Gastroesophageal sphincter (tissue), 4 donors: ENCODE results near the gene CHTF18. TPM values are rescaled to one million over a fixed set of nuclear protein-coding genes. Genes with fewer than 3 reads are reported as not detected.

Experiments used
- ATAC-seq: fragments of 150-250 bp; one replicate; pipeline ENCODE4 v1.9.1; 2016; ENCODE audit warnings: mild to moderate bottlenecking, moderate library complexity
- H3K27ac ChIP-seq, 4 donors: fragments of 200-600 bp; sonication (generic) in 3 of 4; 1 replicate in 3 of 4; 2 replicates in 1 of 4; pipeline ENCODE4 v1.5.1; 2016 to 2019
- H3K27me3 ChIP-seq: fragments of 200-600 bp; sonication (generic); one replicate; pipeline ENCODE4 v1.5.1; 2019
- H3K36me3 ChIP-seq, 2 donors: fragments of 200-600 bp; sonication (generic); one replicate each; pipeline ENCODE4 v1.5.1; 2019; ENCODE audit warnings: control low read depth in 1 of 2
- H3K4me1 ChIP-seq, 3 donors: fragments of 200-600 bp; sonication (generic); 1 replicate in 2 of 3; 2 replicates in 1 of 3; pipeline ENCODE4 v1.5.1; 2016 to 2019; ENCODE audit warnings: control low read depth in 2 of 3
- H3K4me3 ChIP-seq, 2 donors: fragments of 200-600 bp; sonication (generic); one replicate each; pipeline ENCODE4 v1.5.1; 2019; ENCODE audit warnings: mild to moderate bottlenecking in 1 of 2, moderate library complexity in 1 of 2
- H3K9me3 ChIP-seq, 3 donors: fragments of 200-600 bp; sonication (generic); one replicate each; pipeline ENCODE4 v1.5.1; 2017 to 2019; ENCODE audit warnings: control low read depth in 2 of 3
- CTCF ChIP-seq, 4 experiments: fragments of 200-600 bp in 2 of 4; fragments of 450-650 bp in 2 of 4; sonication (generic) in 1 of 4; IDR thresholded peaks; one replicate each; pipeline ENCODE4 v1.5.1; 2017 to 2019; ENCODE audit warnings: antibody characterized with exemption in 4 of 4, mild to moderate bottlenecking in 2 of 4, moderate library complexity in 2 of 4
- EP300 ChIP-seq: sonication (generic); formaldehyde crosslinking; IDR thresholded peaks from one replicate; pipeline ENCODE4 v1.6.1; 2017; ENCODE audit warnings: antibody characterized with exemption, mild to moderate bottlenecking
- POLR2A ChIP-seq, 2 donors: fragments of 450-650 bp; IDR thresholded peaks; one replicate each; pipeline ENCODE4 v1.6.1; 2017; ENCODE audit warnings: antibody characterized with exemption in 2 of 2, mild to moderate bottlenecking in 2 of 2, moderate library complexity in 1 of 2
- POLR2AphosphoS5 ChIP-seq: sonication (generic); formaldehyde crosslinking; IDR thresholded peaks from one replicate; pipeline ENCODE4 v1.6.1; 2017; ENCODE audit warnings: antibody characterized with exemption
- WGBS, 2 donors: methylation state at CpG; one replicate each; pipeline ENCODE4 v1.1.5; 2018; ENCODE audit warnings: low coverage in 1 of 2; 5-methylcytosine and 5-hydroxymethylcytosine counted together
- total RNA-seq, 4 donors: library from RNA; depleted of rRNA; stranded (reverse); fragments of >200 nt; gene quantifications; one replicate each; pipeline ENCODE4 v1.1.0, GENCODE V29; 2016

CHTF18 gene
- total RNA-seq, 4 donors from 2014 or later = 4.6 to 10.9 (median 8.3) TPM

- Histone ChIP-seq H3K4me3 (no peak overlapping the region), H3K27me3 (peaks cover 69% of the 10 kb centered on the region), H3K9me3 (no peaks in the 10 kb centered on the region), H3K4me1 (no peaks in the 10 kb centered on the region), H3K36me3 (no peaks in the 10 kb centered on the region), H3K27ac (no peak overlapping the region)
- no peak for TF ChIP-seq CTCF (IDR thresholded peaks at IDR 0.05)
- TF ChIP-seq POLR2A (IDR thresholded peaks at IDR 0.05) = no peak
- no peak for TF ChIP-seq EP300
- TF ChIP-seq POLR2AphosphoS5 = no peak
- ATAC-seq = no peak
- 20% methylated on average over 1 of the region's 20 CpGs; no CpG with 5 or more reads in 1 of the 2 donors for WGBS, 2 donors
Measured at GRCh38 chr16:764184-764750, 24.2 kb upstream of the CHTF18 start.

DNA sequence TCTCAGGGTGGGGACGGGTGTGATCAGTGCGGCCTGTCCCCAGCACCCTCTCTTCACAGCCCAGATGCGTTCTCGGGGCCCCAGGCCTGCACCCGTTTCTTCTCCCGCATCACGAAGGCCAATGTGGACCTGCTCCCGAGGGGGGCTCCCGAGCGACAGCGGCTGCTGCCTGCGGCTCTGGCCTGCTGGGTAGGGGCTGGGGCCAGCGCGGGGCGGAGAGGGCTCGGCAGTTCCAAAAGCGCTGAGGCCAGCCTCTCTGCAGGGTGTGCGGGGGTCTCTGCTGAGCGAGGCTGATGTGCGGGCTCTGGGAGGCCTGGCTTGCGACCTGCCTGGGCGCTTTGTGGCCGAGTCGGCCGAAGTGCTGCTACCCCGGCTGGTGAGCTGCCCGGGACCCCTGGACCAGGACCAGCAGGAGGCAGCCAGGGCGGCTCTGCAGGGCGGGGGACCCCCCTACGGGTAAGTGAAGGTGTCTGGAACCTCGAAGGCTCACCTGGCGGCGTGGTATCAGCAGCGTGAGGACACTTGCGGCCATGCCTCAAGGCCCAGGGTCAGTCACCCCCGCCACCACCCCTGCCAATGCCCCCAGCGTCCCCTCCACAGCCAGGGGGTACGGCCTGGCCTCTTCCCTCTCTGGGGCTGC is 23.5 kb upstream of the CHTF18 start:
- no peak overlapping the region for H3K4me3 ChIP-seq
- H3K9me3 ChIP-seq = no peaks in the 10 kb centered on the region
- no peaks in the 10 kb centered on the region for H3K36me3 ChIP-seq
- no peak overlapping the region for H3K27ac ChIP-seq
- WGBS, 2 donors = no CpG with 5 or more reads among the region's 38 CpGs
- peaks cover 74% of the 10 kb centered on the region for H3K27me3 ChIP-seq
- ATAC-seq = no peak
- H3K4me1 ChIP-seq = no peaks in the 10 kb centered on the region
- no peak for TF ChIP-seq POLR2A (IDR thresholded peaks at IDR 0.05)
- TF ChIP-seq EP300 = no peak
- no peak for TF ChIP-seq CTCF (IDR thresholded peaks at IDR 0.05)
- no peak for TF ChIP-seq POLR2AphosphoS5

DNA sequence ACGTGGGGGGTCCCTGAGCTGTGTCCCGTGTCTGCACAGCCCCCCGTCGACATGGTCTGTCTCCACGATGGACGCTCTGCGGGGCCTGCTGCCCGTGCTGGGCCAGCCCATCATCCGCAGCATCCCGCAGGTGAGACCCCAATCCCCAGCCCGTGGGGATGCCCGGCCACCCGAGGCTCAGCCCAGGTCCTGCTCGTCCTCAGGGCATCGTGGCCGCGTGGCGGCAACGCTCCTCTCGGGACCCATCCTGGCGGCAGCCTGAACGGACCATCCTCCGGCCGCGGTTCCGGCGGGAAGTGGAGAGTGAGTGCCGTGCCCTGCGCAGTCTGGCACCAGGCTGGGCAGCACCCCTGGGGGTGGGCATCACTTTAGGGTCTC is 22.9 kb upstream of the CHTF18 start:
- no peak for ATAC-seq
- H3K4me1 ChIP-seq = no peaks in the 10 kb centered on the region
- no CpG with 5 or more reads among the region's 29 CpGs for WGBS, 2 donors
- no peak overlapping the region for H3K4me3 ChIP-seq
- TF ChIP-seq POLR2AphosphoS5 = no peak
- no peak for TF ChIP-seq POLR2A (IDR thresholded peaks at IDR 0.05)
- TF ChIP-seq EP300 = no peak
- no peak for TF ChIP-seq CTCF (IDR thresholded peaks at IDR 0.05)
- no peak overlapping the region for H3K27ac ChIP-seq
- H3K36me3 ChIP-seq = no peaks in the 10 kb centered on the region
- no peaks in the 10 kb centered on the region for H3K9me3 ChIP-seq
- peaks cover 74% of the 10 kb centered on the region for H3K27me3 ChIP-seq

- Histone ChIP-seq H3K9me3 (no peaks in the 10 kb centered on the region), H3K4me1 (no peaks in the 10 kb centered on the region), H3K27me3 (peaks cover 76% of the 10 kb centered on the region), H3K4me3 (no peak overlapping the region), H3K27ac (no peak overlapping the region), H3K36me3 (no peaks in the 10 kb centered on the region)
- no peak for TF ChIP-seq POLR2AphosphoS5
- TF ChIP-seq CTCF (IDR thresholded peaks at IDR 0.05) = no peak
- no peak for TF ChIP-seq POLR2A (IDR thresholded peaks at IDR 0.05)
- TF ChIP-seq EP300 = no peak
- ATAC-seq = no peak
- WGBS, 2 donors = 76 to 82% methylated on average over 8 to 15 of the region's 29 CpGs
Measured at GRCh38 chr16:766008-766819, 22.2 kb upstream of the CHTF18 start.
